K562 (cell line): Measurements from ENCODE around the gene MBD6. TPM values are rescaled to one million over a fixed set of nuclear protein-coding genes. Genes with fewer than 3 reads are reported as not detected.

Source experiments
- ATAC-seq: fragments of 200-7000 bp; cut with Tn5 transposase; 3 replicates; pipeline ENCODE4 v1.9.1; 2020; ENCODE audit warnings: moderate library complexity
- BruUV-seq: library from RNA; stranded (reverse); fragments of 400-500 nt; replicated peaks from 2 replicates; lab custom pipeline; 2021; lab: Mats Ljungman, UMichigan
- CTCF ChIA-PET: fragments of 300-600 bp; formaldehyde crosslinking; extraction: SDS; loops from one replicate; lab custom pipeline; 2021; ENCODE audit warnings: low intra/inter-chr PET ratio; lab: Yijun Ruan, JAX
- POLR2A ChIA-PET: fragments of 300-600, 350-650 bp; sonication (Branson Sonifier 250); formaldehyde crosslinking; extraction: SDS; loops from one replicate; lab custom pipeline; 2021; ENCODE audit warnings: antibody characterized with exemption, inconsistent platforms; lab: Yijun Ruan, JAX
- DNase-seq, 4 experiments: peaks; one replicate each; pipeline versions ENCODE4 v3.0.0 to v3.0.0-alpha.2; 2011 to 2018; ENCODE audit warnings: low spot score in 3 of 4, mixed read lengths in 3 of 4; ENCODE audit errors: extremely low read depth in 1 of 4
- FAIRE-seq: peaks from 2 replicates; lab custom pipeline; 2011; peaks lifted over from hg19 to GRCh38; lab: Jason Lieb, UNC
- H2AFZ ChIP-seq: 2 replicates; pipeline ENCODE4 v1.6.0; 2011; ENCODE audit warnings: low read depth, low read length, control low read depth, inconsistent platforms
- H3K27ac ChIP-seq: fragments of 200-600 bp; 3 replicates; pipeline ENCODE4 v1.8.0; 2011; ENCODE audit warnings: low read depth, mild to moderate bottlenecking, control low read depth, inconsistent platforms, low read length, moderate library complexity, mixed read lengths; ENCODE audit errors: extremely low read depth
- H3K27me3 ChIP-seq, 2 experiments: fragments of 300-600 bp in 1 of 2; 2 replicates in 1 of 2; 3 replicates in 1 of 2; pipeline versions ENCODE4 v1.6.0 to v1.8.0; 2011; ENCODE audit warnings: inconsistent platforms in 2 of 2, low read length in 2 of 2, mild to moderate bottlenecking in 1 of 2, mixed read lengths in 1 of 2, moderate library complexity in 1 of 2; ENCODE audit not compliant: control insufficient read depth in 2 of 2, insufficient read depth in 2 of 2
- H3K36me3 ChIP-seq: fragments of 300-600 bp; 3 replicates; pipeline ENCODE4 v1.8.0; 2011; ENCODE audit warnings: mild to moderate bottlenecking, low read length, inconsistent platforms; ENCODE audit not compliant: control insufficient read depth, insufficient read depth
- H3K4me1 ChIP-seq, 2 experiments: fragments of 200-600 bp in 1 of 2; replicated peaks in 1 of 2; 2 replicates in 1 of 2; 3 replicates in 1 of 2; pipeline versions ENCODE4 v1.5.1 to v1.8.0; 2011; ENCODE audit warnings: inconsistent platforms in 2 of 2, low read length in 2 of 2, mild to moderate bottlenecking in 1 of 2, mixed read lengths in 1 of 2, moderate library complexity in 1 of 2; ENCODE audit not compliant: control insufficient read depth in 2 of 2, insufficient read depth in 2 of 2
- H3K4me2 ChIP-seq: 2 replicates; pipeline ENCODE4 v1.6.1; 2011; ENCODE audit warnings: low read length, control low read depth, inconsistent platforms, mixed read lengths; ENCODE audit not compliant: insufficient read depth
- H3K4me3 ChIP-seq: fragments of 200-600 bp; sonication (generic), shearing (Covaris generic); 2 replicates; pipeline ENCODE4 v1.5.1; 2016; ENCODE audit warnings: control low read depth, inconsistent platforms
- H3K79me2 ChIP-seq: fragments of 200-600 bp; 3 replicates; pipeline ENCODE4 v1.8.0; 2011; ENCODE audit warnings: low read length, inconsistent platforms; ENCODE audit not compliant: control insufficient read depth, insufficient read depth
- H3K9ac ChIP-seq, 2 experiments: 2 replicates each; pipeline versions ENCODE4 v1.6.0 to v1.6.1; 2011; ENCODE audit warnings: low read depth in 2 of 2, low read length in 2 of 2, control low read depth in 1 of 2, inconsistent platforms in 1 of 2, mild to moderate bottlenecking in 1 of 2, mixed read lengths in 1 of 2; ENCODE audit not compliant: insufficient read depth in 1 of 2
- H3K9me1 ChIP-seq: one replicate; pipeline ENCODE4 v1.6.0; 2011; ENCODE audit warnings: inconsistent platforms, mild to moderate bottlenecking, low read length, moderate library complexity; ENCODE audit not compliant: control insufficient read depth, insufficient read depth
- H3K9me3 ChIP-seq: replicated peaks from 2 replicates; pipeline ENCODE4 v1.5.1; 2011; ENCODE audit warnings: low read depth, low read length, inconsistent platforms; ENCODE audit not compliant: control insufficient read depth, insufficient read depth
- H4K20me1 ChIP-seq: replicated peaks from 2 replicates; pipeline ENCODE4 v1.6.1; 2011; ENCODE audit warnings: low read length, inconsistent platforms, mixed read lengths; ENCODE audit not compliant: control insufficient read depth, insufficient read depth
- ARID1B ChIP-seq: fragments of 450-650 bp; IDR thresholded peaks from 2 replicates; pipeline ENCODE4 v1.6.1; 2016; ENCODE audit warnings: antibody characterized with exemption, mild to moderate bottlenecking, inconsistent platforms
- CEBPG ChIP-seq, 3 experiments: fragments of 200-800 bp in 1 of 3; sonication (Bioruptor generic) in 1 of 3; sonication (generic) in 1 of 3; formaldehyde crosslinking in 1 of 3; IDR thresholded peaks in 2 of 3; conservative IDR thresholded peaks in 1 of 3; 2 replicates each; pipeline versions ENCODE4 v1.6.1 to v1.8.0; 2016 to 2022; ENCODE audit warnings: missing compliant biosample characterization in 2 of 3, missing genetic modification characterization in 2 of 3, mild to moderate bottlenecking in 1 of 3, missing genetic modification reagents in 1 of 3
- ELF2 ChIP-seq: fragments of 250-450 bp; sonication (Bioruptor Pico); IDR thresholded peaks from 2 replicates; pipeline ENCODE4 v1.5.0; 2021; ENCODE audit warnings: mild to moderate bottlenecking
- FOXA1 ChIP-seq: fragments of 450-650 bp; IDR thresholded peaks from 2 replicates; pipeline ENCODE4 v1.6.1; 2016; ENCODE audit warnings: mild to moderate bottlenecking, borderline replicate concordance
- GATA2 ChIP-seq: sonication (generic); formaldehyde crosslinking; IDR thresholded peaks from 2 replicates; pipeline ENCODE4 v1.4.0; 2020; ENCODE audit warnings: mild to moderate bottlenecking, missing genetic modification reagents
- KDM1A ChIP-seq, 2 experiments: fragments of 450-650 bp; IDR thresholded peaks; 2 replicates each; pipeline ENCODE4 v1.6.1; 2016; ENCODE audit warnings: mild to moderate bottlenecking in 2 of 2
- PCBP2 ChIP-seq: fragments of 200-400 bp; formaldehyde crosslinking; IDR thresholded peaks from 2 replicates; pipeline ENCODE4 v1.6.1; 2018; ENCODE audit warnings: low read length, low read depth, mild to moderate bottlenecking, moderate library complexity; ENCODE audit not compliant: poor library complexity, severe bottlenecking
- PHF21A ChIP-seq: fragments of 450-650 bp; IDR thresholded peaks from 2 replicates; pipeline ENCODE4 v1.6.1; 2017; ENCODE audit warnings: low read depth, borderline replicate concordance
- PHF8 ChIP-seq: fragments of 200-600 bp; sonication (generic); IDR thresholded peaks from 2 replicates; pipeline ENCODE4 v1.6.1; 2012; ENCODE audit warnings: mixed run types, mild to moderate bottlenecking, inconsistent platforms, low read length, moderate library complexity, borderline replicate concordance
- POLR2A ChIP-seq: fragments of 450-650 bp; conservative IDR thresholded peaks from 2 replicates; pipeline ENCODE4 v1.6.1; 2016
- POU5F1 ChIP-seq: fragments of 150-350 bp; IDR thresholded peaks from 2 replicates; pipeline ENCODE4 v1.6.1; 2014; ENCODE audit warnings: borderline replicate concordance, low read length, low read depth, mild to moderate bottlenecking; ENCODE audit not compliant: partially characterized antibody
- RAD21 ChIP-seq, 2 experiments: fragments of 250-450 bp in 1 of 2; fragments of 450-650 bp in 1 of 2; sonication (Bioruptor Pico) in 1 of 2; formaldehyde crosslinking in 1 of 2; IDR thresholded peaks in 1 of 2; conservative IDR thresholded peaks in 1 of 2; 2 replicates each; pipeline versions ENCODE4 v1.4.0 to v1.8.0; 2020 to 2022; ENCODE audit warnings: mild to moderate bottlenecking in 2 of 2, moderate library complexity in 1 of 2
- SAFB ChIP-seq: fragments of 200-400 bp; formaldehyde crosslinking; IDR thresholded peaks from 2 replicates; pipeline ENCODE4 v1.6.1; 2017; ENCODE audit warnings: low read depth, low read length, borderline replicate concordance
- SNIP1 ChIP-seq: fragments of 450-650 bp; IDR thresholded peaks from 2 replicates; pipeline ENCODE4 v1.7.1; 2017; ENCODE audit warnings: low read depth, mild to moderate bottlenecking
- SP2 ChIP-seq: IDR thresholded peaks from 2 replicates; pipeline ENCODE4 v1.6.1; 2011; ENCODE audit warnings: mild to moderate bottlenecking, low read depth, low read length, moderate library complexity; ENCODE audit not compliant: poor library complexity, severe bottlenecking; ENCODE audit errors: extremely low read depth
- SREBF1 ChIP-seq: fragments of 150-350 bp; IDR thresholded peaks from 2 replicates; pipeline ENCODE4 v1.6.1; 2014; ENCODE audit warnings: antibody characterized with exemption, low read depth, low read length, borderline replicate concordance
- ZNF134 ChIP-seq: fragments of 250-450 bp; sonication (Bioruptor Pico); conservative IDR thresholded peaks from 2 replicates; pipeline ENCODE4 v1.4.0; 2020
- ZNF274 ChIP-seq: IDR thresholded peaks from 2 replicates; pipeline ENCODE4 v1.6.1; 2011; ENCODE audit warnings: low read depth, mild to moderate bottlenecking, low read length, moderate library complexity, borderline replicate concordance
- WGBS: fragments of 100-300 bp; shearing (Covaris generic); methylation state at CpG from one replicate; pipeline ENCODE4 v1.1.6; 2016; ENCODE audit warnings: low coverage, mixed read lengths; ENCODE audit not compliant: insufficient coverage; ENCODE audit errors: missing lambda C conversion rate; 5-methylcytosine and 5-hydroxymethylcytosine counted together
- in situ Hi-C: fragments of 300-500 bp; cut with MboI; formaldehyde crosslinking; loops from 4 replicates; pipeline ENCODE4 v1.15.0; 2018; ENCODE audit warnings: inconsistent platforms, mixed read lengths
- intact Hi-C: fragments of 100-400 bp; cut with micrococcal nuclease; formaldehyde crosslinking; loops from 2 replicates; pipeline ENCODE4 v1.14.2; 2022
- polyA plus RNA-seq, 8 experiments: library from polyadenylated mRNA; depleted of rRNA in 4 of 8; stranded (reverse) in 5 of 8; unstranded in 3 of 8; fragments of >200 nt; fragmentation: Nextera tagmentation in 2 of 8; fragmentation: Illumina TruSeq in 1 of 8; extraction: Ambion mirVana in 2 of 8; extraction: Trizol in 1 of 8; gene quantifications; 2 replicates each; pipeline versions ENCODE4 v1.2.1 to v1.2.3, GENCODE V29; 2011 to 2014; ENCODE audit warnings: inconsistent platforms in 1 of 8, missing spikeins in 1 of 8
- total RNA-seq, 7 experiments: library from RNA; depleted of rRNA in 6 of 7; stranded (reverse); fragments of >200 nt in 6 of 7; fragmentation: Illumina TruSeq in 2 of 7; extraction: Trizol in 2 of 7; gene quantifications; 2 replicates each; pipeline versions ENCODE4 v1.2.1 to v1.2.3, GENCODE V29; 2011 to 2021; ENCODE audit warnings: low replicate concordance in 1 of 7
- TF ChIP-seq, protein P1 (sequence below): sonication (generic); formaldehyde crosslinking; IDR thresholded peaks from 2 replicates; pipeline ENCODE4 v1.8.1; 2023; ENCODE audit warnings: mild to moderate bottlenecking, missing genetic modification reagents
- TF ChIP-seq, protein P2 (sequence below): fragments of 450-650 bp; IDR thresholded peaks from one replicate; pipeline ENCODE4 v1.6.1; 2018; ENCODE audit warnings: mild to moderate bottlenecking, moderate library complexity; ENCODE audit not compliant: partially characterized antibody

Gene MBD6
- total and polyA plus RNA-seq, 9 of the 15 experiments (the other 6 are each of a cell fraction or from before 2014, with no cell fraction given), result 2.0 to 54.8 (median 3.8) TPM

DNA sequence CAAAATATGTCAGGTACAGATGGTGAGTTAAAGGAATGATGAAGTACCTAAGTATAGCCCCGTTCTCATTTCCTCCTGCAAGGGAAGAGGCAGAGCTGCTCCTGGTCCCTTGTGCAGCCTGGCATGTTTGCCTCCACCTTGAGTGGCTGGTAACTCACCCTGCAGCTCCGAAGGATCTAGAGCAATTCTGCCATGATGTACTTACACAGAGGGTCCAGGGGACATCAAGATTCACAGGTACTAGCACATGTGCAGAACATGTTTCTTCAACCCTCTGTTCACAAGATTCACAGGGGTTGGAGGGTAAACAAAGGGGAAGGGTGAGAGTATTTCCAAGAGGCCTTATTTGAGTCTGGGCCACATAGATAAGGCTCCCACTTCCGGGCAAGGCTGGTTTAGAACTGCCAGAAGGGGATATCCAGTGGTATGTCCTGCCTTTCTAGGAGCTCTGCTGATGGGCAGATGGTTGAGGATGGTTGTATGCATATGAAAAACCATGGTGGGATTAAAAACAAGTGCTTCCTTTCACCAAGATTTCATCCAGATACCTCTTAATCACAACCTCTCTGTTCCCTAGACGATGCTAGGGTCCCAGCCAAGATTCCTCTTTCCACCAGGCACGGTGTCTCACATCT, 16.6 kb downstream of the MBD6 start:
- no peak overlapping the region for H3K4me3 ChIP-seq
- ChIA-PET CTCF (no interaction called here), POLR2A (interaction anchor here (0.6 to 12.7 kb wide), 14 partner anchors 8 to 451 kb away, joined by 3 to 225 read pairs (median 4); partner anchors contain the start of genes DCTN2, DDIT3, MBD6 and PIP4K2C)
- peaks cover 42% of the 10 kb centered on the region for H3K79me2 ChIP-seq
- H3K9ac ChIP-seq, result peak overlapping the region in 1 of 2 experiments; percentile 53; a peak in 1 of 4 replicates
- no peaks in the 10 kb centered on the region for H3K9me1 ChIP-seq
- ATAC-seq, result peak; percentile 87
- peak; percentile 82 to 94 (median 86) for DNase-seq
- no peaks in the 10 kb centered on the region for H3K9me3 ChIP-seq
- H4K20me1 ChIP-seq, result no peaks in the 10 kb centered on the region
- peak; percentile 98 for FAIRE-seq
- no peak overlapping the region for H2AFZ ChIP-seq
- peak overlapping the region; percentile 78 for H3K27ac ChIP-seq
- peaks cover 17 to 50% of the 10 kb centered on the region in 2 experiments for H3K4me1 ChIP-seq
- H3K27me3 ChIP-seq, result no peaks in the 10 kb centered on the region
- H3K4me2 ChIP-seq, result peak overlapping the region; percentile 53
- WGBS, result 4% methylated on average over 5 of the region's 5 CpGs
- peaks cover 80% of the 10 kb centered on the region for H3K36me3 ChIP-seq
- BruUV-seq, result no TSS peak
- in situ Hi-C loops, result no loop called here
- intact Hi-C loops, result loop anchor here (1.0 to 2.0 kb wide), 2 partner anchors 14 to 19 kb away; partner anchors contain the start of gene DDIT3
- TF ChIP-seq SREBF1 (no peak), PCBP2 (no peak), ZNF274 (no peak), ARID1B (peak; percentile 98), SP2 (no peak), PHF8 (no peak), KDM1A (IDR thresholded peaks at IDR 0.05) (peak; percentile 84 to 87), FOXA1 (peak; percentile 72; the same call in 1 of the 2 replicates), ZNF134 (CRISPR knock-in tag) (0 out of 2 replicates have a peak, but pooled peaks have one; percentile 10), RAD21 (CRISPR knock-in tag; conservative IDR thresholded peaks at IDR 0.05 in 1 of 2, IDR thresholded peaks at IDR 0.05 in 1 of 2) (0 out of 4 replicates have a peak, but pooled peaks of 1 of the 2 experiments have one; percentile 25), POU5F1 (no peak), PHF21A (peak; percentile 64; the same call in 1 of the 2 replicates), SNIP1 (no peak), ELF2 (no peak), GATA2 (peak; percentile 88), CEBPG (CRISPR knock-in tag; IDR thresholded peaks at IDR 0.05) (no peak), CEBPG (tag; conservative IDR thresholded peaks at IDR 0.05 in 1 of 2, IDR thresholded peaks at IDR 0.05 in 1 of 2) (no peak), POLR2A (no peak), SAFB (no peak)
- TF ChIP-seq, protein P1, sequence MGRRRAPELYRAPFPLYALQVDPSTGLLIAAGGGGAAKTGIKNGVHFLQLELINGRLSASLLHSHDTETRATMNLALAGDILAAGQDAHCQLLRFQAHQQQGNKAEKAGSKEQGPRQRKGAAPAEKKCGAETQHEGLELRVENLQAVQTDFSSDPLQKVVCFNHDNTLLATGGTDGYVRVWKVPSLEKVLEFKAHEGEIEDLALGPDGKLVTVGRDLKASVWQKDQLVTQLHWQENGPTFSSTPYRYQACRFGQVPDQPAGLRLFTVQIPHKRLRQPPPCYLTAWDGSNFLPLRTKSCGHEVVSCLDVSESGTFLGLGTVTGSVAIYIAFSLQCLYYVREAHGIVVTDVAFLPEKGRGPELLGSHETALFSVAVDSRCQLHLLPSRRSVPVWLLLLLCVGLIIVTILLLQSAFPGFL (CRISPR knock-in tag), result no peak
- TF ChIP-seq, protein P2, sequence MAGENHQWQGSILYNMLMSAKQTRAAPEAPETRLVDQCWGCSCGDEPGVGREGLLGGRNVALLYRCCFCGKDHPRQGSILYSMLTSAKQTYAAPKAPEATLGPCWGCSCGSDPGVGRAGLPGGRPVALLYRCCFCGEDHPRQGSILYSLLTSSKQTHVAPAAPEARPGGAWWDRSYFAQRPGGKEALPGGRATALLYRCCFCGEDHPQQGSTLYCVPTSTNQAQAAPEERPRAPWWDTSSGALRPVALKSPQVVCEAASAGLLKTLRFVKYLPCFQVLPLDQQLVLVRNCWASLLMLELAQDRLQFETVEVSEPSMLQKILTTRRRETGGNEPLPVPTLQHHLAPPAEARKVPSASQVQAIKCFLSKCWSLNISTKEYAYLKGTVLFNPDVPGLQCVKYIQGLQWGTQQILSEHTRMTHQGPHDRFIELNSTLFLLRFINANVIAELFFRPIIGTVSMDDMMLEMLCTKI, result no peak
